SH-SY5Y (cell line): ENCODE results near the gene PIK3CA.

Experiments
- GATA2 ChIP-seq: IDR thresholded peaks from 2 replicates; pipeline ENCODE4 v1.6.1; 2011; ENCODE audit warnings: mild to moderate bottlenecking, low read depth, low read length
- GATA3 ChIP-seq: IDR thresholded peaks from 2 replicates; pipeline ENCODE4 v1.6.1; 2011; ENCODE audit warnings: low read depth, mild to moderate bottlenecking, low read length, moderate library complexity

DNA sequence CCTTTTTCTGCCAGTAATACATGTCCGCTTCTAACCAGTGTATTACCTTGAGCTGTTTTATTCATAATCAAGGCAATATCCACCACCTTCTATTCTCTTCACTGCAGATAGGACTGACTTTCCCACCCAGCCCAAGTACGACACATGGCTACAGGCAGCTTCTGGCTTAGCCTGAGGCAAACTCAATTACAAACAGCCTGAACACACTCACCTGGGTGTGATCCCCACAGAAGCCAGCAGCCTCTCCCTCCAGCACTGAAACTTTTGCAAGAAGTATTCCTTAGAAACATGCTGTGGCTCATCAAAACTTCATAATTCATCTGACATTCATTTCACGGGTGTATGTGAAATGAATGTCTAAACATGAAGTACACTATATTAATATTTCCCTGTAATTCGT is 116.3 kb downstream of the PIK3CA start:
- TF ChIP-seq GATA2 (no peak), GATA3 (no peak)
